GM18508 (cell line): ENCODE measurements around the gene CA11.
A peak's percentile ranks its signal among the peaks of the same experiment; 100 is the strongest.
"Not testable (repeated sequence)": the region's sequence is repeated elsewhere in the genome, so short reads cannot be mapped to it uniquely, and the experiment has no call there.

ENCODE experiments used
- ATAC-seq: cut with Tn5 transposase; IDR thresholded peaks from one replicate; pipeline ENCODE4 v1.9.1; 2021; ENCODE audit warnings: moderate number of reproducible peaks; ENCODE audit not compliant: insufficient read depth, unreplicated experiment

CA11 gene

GRCh38 chr19:48670699-48671445 is 24.9 kb upstream of the CA11 start:
- ATAC-seq = no peak

GRCh38 chr19:48669903-48670668 is 24.1 kb upstream of the CA11 start:
- ATAC-seq = no peak

GRCh38 chr19:48668761-48669160 is 22.8 kb upstream of the CA11 start:
- no peak for ATAC-seq

DNA sequence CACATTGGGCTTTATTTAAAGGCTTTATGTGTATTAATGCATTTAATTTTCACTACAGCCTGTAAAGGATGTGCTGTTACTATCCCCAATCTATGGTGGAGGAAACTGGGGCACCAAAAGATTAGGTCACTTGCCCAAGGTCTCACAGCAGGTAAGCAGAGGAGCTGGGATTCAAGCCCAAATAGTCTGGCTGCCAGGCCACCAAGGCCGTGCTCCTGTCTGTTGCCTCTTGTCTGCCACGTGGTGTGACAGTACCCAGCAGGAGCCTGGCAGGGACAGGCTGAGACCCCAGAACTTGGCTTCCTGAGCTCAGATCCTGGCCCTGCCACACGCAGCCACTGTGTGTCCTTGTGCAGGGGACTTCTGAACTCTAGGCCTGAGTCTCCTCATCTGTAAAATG is 22.3 kb upstream of the CA11 start:
- no peak for ATAC-seq

- no peak for ATAC-seq
Measured at GRCh38 chr19:48665786-48666185, 19.8 kb upstream of the CA11 start.

GRCh38 chr19:48664476-48664875 is 18.5 kb upstream of the CA11 start:
- ATAC-seq = no peak

- no peak for ATAC-seq
Measured at GRCh38 chr19:48663667-48664066, 17.7 kb upstream of the CA11 start.

DNA sequence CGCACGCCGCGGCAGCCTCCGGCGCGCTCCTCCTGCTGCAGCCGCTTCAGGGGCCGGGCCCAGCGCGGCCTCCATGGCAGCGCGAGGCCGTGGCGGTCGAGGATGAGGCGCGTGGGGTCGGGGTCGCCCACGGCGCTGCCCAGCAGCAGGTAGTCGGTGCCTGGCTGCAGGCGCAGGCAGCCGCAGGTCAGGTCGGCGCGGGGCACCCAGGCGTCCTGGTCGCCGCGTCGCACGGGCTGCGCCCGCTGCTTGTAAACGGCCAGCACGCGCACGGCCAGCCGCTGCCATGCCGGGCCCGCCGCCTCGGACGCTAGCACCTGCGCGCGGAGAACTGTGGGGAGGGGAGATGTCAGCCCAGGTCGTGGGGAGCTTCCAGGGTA is 15.7 kb upstream of the CA11 start:
- no peak for ATAC-seq

GRCh38 chr19:48660852-48661710 is 15.1 kb upstream of the CA11 start:
- peak; percentile 62 for ATAC-seq

DNA sequence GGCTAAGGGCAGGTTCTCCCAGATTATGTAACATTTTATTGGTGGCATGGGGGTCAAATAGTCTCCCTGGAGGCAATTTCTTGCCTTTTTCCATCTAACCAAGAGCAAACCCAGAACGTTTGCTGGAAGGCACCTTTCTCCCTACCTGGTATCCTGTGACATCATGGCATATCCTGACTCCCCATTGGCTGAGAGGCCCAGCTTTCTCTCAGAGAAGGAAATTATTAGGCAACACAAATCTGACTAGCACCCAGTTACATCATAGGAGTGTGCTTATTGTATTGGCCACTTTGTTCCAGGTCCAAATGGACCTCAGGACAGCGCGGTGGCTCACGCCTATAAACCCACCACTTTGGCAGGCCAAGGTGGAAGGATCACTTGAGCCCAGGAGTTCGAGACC is 13.8 kb upstream of the CA11 start:
- ATAC-seq = no peak

GRCh38 chr19:48658483-48658882 is 12.5 kb upstream of the CA11 start:
- no peak for ATAC-seq

DNA sequence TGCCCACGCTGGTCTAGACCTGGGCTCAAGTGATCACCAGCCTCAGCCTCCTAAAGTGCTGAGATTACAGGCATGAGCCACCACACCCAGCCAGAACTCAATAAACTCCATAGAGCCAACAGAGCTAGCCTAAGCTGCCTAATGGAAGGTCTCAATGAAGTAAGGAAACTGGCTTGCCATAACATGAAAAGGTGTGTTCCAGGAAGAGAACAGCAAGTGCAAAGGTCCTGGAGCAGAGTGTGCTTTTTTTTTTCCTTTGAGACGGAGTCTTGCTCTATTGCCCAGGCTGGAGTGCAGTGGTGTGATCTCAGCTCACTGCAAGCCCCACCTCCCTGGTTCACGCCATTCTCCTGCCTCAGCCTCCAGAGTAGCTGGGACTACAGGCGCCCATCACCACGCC is 11.8 kb upstream of the CA11 start:
- ATAC-seq = not testable (repeated sequence)

DNA sequence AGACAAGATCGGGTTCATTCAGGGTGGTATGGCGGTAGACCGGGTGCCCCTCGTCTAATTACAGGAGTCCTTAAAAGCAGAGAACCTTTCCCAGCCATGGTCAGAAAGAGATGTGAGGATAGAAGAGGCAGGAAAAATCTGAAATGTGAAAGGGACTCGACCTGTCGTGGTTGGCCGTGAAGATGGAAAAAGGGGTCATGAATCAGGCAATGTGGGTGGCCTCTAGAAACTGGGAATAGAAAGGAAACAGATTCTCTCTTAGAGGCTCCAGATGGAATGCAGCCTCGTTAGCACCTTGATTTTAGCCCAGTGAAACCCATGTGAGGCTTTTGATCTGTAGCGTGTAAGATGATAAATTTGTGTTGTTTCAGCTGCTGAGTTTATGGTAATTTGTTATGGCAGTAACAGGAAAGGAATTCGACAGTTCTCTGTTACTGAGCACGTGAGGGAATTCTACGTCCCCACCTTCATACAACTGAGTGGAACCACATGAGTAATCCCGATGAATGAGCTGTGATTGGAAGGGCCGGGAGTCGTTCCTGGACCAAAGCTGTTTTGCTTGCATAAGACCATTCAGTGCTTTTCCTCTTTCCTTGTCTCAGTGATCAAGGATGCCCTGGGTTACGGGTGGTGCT is 11.0 kb upstream of the CA11 start:
- ATAC-seq = no peak

GRCh38 chr19:48654299-48655059 is 8.5 kb upstream of the CA11 start:
- ATAC-seq = no peak

- ATAC-seq = no peak
Measured at GRCh38 chr19:48651683-48652048, 5.7 kb upstream of the CA11 start.

DNA sequence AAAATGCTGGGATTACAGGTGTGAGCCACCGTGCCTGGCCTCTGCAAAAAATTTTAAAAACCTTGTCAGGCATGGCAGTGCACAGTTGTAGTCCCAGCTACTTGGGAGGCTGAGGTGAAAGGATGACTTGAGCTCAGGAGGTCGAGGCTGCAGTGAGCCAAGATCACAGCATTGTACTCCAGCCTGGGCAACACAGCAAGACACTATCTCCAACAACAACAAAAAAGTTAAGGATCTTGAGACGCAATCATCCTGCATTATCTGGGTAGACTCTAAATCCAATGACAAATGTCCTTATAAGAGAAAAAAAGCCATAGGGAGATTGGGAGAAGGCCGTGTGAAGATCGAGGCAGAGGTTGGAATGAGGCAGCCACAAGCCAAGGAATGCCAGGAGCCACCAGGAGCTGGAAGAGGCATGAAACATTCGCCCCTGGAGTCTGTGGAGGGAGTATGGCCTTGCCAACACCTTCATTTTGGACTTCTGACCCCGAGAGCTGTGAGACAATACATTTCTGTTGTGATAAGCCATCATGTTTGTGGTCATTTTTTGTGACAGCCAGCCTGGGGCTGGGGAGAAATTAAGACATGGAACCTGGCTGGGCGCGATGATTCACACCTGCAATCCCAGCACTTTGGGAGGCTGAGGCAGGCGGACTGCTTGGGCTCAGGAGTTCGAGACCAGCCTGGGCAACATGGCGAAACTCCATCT is 5.1 kb upstream of the CA11 start:
- ATAC-seq = no peak

DNA sequence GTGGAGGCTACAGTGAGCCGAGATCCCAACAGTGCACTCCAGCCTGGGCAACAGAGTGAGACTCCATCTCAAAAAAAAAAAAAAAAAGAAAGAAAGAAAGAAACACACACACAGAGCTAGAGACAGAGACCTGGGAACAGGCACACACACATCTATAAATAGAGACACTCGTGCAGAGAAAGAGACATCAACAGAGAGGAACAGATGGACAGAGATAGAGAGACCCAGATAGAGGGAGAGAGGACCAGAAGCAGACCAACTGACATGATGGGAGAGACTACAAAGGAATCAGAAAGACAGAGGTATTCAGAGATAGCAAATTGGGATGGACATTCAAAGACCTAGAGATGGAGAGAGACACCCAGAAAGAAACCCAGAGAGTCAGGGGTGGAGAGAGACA is 2.1 kb upstream of the CA11 start:
- ATAC-seq = no peak

DNA sequence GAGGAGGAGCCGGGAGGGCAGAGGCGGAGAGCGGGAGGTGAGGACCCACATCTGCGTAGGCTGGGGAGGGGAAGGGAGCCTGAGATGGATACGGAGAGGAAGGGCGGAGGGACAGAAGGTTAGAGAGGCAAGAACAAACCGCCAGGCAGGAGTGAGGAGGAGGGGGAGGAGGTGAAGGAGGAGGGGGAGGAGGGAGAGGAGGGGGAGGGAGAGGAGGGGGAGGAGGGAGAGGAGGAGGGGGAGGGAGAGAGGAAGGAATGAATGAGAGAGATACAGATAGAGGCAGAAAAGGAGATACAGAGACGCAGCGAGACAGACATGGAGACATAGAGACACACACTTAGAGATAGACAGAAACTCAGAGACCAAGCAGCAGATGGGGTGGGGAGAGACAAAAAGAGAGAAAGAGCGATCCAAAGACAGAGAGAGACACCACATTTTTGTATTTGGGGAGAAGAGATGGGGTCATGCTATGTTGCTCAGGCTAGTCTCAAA is 782 bp upstream of the CA11 start:
- no peak for ATAC-seq

DNA sequence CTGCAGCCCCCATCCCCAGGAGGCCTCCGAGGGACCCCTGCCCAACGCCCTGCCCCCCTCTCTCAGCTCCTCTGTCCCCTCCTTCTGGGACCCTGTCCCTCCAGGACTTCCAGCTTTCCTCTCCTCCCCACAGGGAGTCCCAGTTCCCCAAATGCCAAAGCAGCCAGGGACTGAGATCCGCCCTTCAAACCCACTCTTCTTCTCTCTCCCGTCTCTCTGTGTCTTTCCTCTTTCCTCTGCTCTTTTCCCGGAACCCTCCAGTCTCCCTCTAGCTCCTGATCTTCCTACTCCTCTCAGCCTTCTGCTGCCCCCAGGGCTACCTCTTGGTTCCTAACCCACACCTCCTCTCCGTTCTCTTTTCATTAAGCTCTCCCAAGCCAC is 377 bp downstream of the CA11 start:
- ATAC-seq = no peak
